NCI-H2081 treated with DMSO at 0.1 percent for 48 hours (cell line): ENCODE measurements around the gene NHLRC4.

Experiments used
- DNase-seq: peaks from one replicate; lab custom pipeline; 2025; lab: John Stamatoyannopoulos, UW

NHLRC4 gene

DNA sequence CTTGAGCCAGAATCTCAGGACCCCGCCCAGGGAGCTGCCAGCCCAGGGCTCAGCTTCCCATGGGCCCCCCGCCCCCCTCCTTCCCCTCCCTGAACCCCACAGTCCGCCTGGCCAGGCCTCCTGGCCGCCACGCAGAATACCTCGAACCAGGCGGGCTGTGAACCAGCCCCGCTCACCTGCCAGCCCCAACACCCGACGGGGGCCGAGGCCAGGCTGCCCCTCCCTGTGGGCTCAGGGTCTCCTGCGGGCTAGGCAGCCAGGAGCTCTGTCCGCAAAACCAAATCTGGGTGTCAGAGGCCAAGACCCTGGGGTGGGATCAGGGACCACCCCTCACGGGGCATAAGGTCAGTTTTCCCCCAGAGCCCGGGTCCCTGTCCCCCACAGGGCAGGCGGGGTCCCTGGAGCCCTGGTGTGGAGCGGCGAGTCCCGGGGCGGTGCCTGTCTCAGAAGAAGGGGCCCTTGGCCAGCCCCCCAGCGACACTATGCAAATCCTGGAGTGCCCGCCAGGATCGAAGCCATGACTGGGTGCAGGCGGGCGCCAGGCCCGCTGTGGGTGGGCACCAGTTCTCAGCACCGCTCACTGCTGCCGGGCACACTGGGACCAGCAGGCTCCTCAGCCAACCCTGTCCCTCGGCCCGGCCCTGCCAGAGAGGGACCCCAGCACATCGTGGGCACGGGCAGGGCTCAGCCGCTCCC, 13.1 kb upstream of the NHLRC4 start:
- no peak for DNase-seq

DNA sequence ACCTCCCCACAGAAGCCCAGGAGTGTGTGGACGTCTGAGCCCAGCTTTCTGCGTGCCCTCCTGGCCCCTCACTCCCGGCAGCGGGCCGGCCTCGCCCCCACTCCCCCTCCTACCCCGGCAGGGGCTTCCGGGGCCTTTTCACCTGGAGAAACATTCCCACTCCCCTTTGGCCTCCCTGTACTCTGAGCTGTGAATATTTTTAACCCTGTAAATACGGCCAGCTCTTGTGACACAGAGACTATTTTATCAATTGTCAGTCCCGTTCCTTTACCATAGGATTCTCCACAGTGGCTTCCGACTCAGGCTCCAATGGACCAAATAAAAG, 12.5 kb upstream of the NHLRC4 start:
- DNase-seq, result no peak

- no peak for DNase-seq
These were observed 12.0 kb upstream of the NHLRC4 start for GRCh38 chr16:554640-555365.

GRCh38 chr16:555528-556473, 11.0 kb upstream of the NHLRC4 start:
- no peak for DNase-seq

DNA sequence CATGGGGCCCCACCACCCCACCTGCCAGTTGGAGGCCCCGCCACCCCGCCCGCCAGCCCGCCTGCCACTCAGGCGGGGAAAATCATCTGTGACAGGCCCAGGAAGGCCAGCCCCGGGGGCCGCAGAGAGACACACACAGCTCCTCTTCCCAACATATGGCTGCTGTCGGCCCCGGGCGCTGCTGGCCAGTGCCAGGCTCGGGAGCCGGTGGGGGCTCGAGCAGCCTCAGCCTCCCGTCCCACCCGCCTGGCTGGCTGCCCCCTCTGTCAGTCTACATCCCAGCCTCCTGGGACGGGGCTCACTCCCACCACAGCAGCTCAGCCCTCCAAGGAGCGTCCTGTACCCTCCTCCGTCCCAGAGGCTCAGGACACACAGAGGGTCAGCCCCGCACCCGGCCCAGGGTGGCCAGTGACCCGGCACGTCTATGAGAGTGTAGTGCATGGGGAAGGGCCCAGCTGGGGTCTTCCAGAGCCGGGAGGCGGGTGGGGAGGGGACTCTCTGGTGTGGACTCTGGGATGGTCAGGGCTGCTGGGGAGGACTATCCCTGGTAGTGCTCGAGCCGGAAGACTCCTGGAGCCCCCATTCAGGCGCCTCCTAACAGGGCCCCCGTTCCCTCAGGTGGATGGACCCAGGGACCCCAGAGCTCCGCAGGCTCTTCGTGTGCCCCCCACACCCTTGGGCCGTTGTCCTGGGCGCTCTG, 10.2 kb upstream of the NHLRC4 start:
- DNase-seq, result no peak

- no peak for DNase-seq
These were observed 9.1 kb upstream of the NHLRC4 start for GRCh38 chr16:557463-558297.

DNA sequence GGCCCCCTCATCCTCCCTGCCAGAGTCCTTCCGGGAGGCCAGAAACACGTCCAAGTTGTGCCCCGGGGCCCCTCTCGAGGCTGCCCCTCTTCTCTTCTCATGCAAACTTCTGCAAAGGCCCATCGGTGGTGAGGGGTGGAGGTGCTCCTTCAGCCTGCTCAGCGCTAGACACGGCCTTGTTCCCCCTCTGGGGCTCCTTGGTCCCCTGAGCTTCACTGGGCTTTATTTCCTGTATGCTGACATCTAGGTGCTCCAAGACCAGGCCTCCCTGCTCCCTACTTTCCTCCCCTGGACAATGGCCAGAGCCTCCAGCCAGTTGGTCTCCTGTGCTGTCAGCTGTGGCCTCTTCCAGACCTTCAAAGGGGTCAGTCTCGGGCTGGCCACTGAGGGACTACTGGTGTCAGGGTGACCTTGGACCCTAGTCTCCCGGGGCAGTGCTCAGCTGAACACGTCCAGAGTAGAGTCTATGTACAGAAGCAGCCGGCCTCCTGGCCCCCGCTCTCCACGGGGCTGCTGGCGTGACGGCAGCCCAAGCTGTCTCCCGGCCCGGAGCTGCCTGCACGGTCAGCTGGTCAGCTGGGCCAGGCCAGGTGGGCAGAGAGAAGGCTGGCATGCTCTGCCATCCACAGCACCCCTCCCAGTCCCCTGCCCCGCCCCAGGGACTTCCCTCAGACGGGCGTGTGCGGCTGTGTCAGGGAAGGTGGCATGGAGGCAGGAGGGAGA, 8.3 kb upstream of the NHLRC4 start:
- DNase-seq, result no peak

- no peak for DNase-seq
These were observed 7.8 kb upstream of the NHLRC4 start for GRCh38 chr16:559021-559380.

- DNase-seq, result no peak
These were observed 7.2 kb upstream of the NHLRC4 start for GRCh38 chr16:559411-560203.

DNA sequence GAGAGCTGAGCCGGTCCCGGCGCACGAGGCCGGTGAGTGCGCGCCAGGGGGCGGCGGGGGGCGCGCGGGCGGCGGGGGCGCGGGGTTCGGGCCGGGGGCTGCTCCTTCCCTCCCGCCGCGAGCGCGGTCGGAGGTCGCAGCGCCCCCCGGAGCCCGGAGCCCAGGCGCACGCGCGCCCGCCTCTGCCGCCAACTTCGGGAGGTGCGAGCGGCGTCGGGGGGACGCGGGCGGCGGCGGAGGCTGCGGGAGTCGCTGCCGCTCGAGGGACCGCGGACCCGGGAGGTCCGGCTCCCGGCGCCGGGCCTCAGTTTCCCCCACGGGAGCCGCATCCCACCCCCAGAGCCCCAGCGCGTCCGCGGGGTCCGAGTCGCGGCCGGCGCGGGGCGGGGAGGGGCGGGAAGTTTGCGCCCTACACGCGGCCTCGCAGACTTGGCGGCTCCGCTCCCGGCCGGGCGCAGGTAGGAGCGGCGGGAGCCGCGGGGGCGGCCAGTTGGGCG, 6.6 kb upstream of the NHLRC4 start, which contains the start of gene PRR35:
Gene PRR35 (plus strand): TSS at position 191 of the 497 bp plus-strand sequence. CDS start 2,901 bp downstream, outside the sequence.
- no peak for DNase-seq

DNA sequence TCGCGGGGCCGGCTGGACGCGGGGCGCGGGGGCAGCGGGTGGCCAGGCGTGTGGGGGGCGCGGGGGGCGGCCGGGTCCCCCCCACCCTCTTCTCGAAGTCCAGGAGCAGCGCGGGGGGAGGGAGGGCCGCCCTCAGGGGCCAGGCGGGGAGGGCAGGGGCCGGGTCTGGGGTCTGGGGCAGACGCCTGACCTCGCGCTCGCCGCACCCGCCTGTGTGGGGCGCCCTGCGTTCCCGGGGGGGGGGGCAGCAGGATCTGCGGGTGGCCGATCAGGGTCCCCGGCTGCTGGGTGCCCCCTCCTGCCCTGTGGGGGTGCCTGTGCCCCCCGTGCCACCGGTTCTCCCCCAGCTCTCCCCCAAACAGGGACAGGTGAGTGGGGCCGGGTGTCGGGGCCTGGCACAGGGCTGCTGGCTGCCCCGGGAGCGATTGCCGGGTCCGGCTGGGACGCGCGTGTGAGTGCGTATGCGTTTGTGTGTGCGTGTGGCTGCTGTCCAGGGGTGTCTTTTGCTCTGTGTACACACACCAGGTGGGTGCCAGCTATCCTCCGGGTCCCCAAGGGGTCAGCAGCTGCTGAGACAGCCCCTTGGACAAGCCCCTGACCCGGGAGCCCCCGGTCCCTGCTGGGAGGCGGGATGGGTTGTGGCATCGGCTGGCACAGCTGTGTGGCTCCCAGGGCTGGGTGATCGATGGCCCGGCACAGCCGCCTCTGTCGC, 5.9 kb upstream of the NHLRC4 start:
- no peak for DNase-seq

DNA sequence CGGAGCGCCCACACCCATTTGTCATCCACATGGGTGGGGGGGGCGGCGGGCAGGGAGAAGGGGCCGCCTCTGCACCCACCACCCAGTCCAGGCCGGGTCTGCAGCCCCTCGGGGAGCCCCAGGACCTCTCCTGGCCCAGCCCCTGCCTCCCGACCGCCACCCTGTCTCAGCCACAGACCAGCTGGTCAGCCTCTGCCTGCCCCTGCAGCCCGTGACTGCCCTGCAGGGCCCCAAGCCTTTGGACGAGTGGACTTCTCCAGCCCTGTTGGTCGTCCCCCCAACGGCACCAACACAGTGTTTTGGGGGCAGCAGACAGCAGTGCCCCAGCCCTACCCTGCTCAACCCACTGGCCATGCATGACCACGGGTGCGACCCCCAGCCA, 5.4 kb upstream of the NHLRC4 start:
- no peak for DNase-seq

- no peak for DNase-seq
These were observed 4.6 kb upstream of the NHLRC4 start for GRCh38 chr16:561957-562938.

DNA sequence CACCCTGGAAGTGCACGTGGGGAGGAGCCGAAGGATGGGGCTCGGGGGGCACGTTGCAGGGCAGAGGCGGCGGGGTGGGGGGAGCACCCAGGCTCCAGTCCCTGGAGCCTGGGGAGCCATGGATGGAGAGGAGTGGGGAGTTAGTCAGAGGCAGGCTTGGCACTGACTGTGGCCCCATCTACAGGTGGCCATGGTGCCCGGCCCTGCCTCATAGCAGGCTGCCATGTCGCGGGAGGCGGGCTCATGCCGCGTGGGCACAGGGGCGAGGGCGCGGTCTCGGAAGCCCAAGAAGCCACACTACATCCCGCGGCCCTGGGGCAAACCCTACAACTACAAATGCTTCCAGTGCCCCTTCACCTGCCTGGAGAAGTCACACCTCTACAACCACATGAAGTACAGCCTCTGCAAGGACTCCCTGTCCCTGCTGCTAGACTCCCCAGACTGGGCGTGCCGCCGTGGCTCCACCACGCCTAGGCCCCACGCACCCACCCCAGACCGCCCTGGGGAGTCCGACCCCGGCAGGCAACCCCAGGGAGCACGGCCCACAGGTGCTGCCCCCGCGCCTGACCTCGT, 3.6 kb upstream of the NHLRC4 start:
- no peak for DNase-seq

DNA sequence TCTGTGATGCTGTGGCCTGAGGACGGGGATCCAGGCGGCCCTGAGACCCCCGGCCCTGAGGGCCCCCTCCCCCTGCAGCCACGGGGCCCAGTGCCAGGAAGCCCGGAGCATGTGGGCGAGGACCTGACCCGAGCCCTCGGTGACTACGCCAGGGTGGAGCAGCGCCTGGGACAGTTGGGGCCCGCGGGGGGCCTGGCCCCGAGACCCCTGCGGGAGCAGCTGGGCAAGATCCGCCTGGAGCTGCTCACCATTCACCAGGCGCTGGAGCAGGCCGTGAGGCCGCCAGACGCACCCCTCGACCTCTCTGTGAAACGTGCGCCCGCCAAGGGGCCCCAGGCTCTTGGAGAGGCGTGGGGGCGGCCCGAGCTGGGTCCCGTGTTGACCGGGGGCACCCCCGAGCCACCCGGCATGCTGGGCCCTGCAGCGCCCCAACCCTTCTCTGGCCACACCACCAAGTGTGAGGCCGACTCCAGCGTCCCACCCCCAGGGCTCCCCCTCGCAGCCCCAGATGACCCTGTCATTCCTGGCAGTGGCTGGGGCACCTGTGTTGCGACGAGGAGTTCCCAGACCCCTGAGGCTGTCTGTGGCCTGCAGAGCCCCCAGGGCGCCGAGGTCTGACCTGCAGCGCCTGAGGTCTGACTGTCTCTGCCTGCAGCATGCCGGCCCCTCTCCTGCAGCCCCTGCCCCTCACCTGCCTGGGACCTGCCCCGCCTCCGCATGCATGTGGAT, 2.0 kb upstream of the NHLRC4 start:
- no peak for DNase-seq
